ENCODE results near the gene ADAMTSL5. TPM values are rescaled to one million over a fixed set of nuclear protein-coding genes. Genes with fewer than 3 reads are reported as not detected.

The ADAMTSL5 gene
- total and polyA plus RNA-seq, 2 of the 13 experiments (the other 11 are each of a cell fraction or from before 2014, with no cell fraction given) = 0.60 to 2.7 TPM

DNA sequence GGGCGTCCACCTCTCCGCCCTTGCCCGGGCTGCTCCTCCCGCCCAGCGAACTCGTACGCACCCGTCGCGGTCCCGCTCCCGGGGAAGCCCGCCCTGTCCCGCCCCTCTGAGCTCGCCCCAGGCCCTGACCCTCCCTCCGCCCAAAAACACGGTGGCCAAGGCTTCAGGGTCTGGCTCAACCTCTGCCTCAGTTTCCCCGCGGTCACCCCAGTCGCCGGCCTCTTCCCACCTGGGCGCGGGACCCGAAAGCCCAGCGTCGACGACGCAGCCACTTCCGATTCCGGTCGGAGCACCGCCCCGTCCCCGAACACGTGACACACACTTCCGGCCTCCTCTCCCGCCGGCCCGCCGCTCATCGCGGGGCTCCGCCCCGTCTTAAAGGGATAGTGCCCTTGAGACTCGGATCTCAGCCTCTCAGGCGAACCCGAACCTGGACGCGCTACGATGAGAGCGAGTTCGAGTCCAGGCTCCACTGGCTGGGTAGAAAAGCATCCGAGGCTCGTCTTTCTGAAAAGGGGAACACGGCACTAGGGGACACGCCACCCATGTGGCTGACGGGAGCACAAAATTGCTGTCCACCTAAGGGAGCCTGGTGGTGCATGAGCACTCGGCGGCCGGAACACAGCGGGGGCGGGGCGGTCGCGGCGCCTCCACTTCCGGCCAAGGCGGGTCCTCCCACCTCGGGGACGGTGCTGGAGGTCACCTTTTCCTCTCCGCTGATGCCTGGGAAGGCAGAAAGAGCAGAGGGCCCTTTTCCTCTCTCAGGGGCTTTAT is 33.7 kb downstream of the ADAMTSL5 start, which contains the start of gene C19orf25 (continued):
- TF ChIP-seq TMF1 (CRISPR knock-in tag; IDR thresholded peaks at IDR 0.05; ENCODE audit: low read depth) = no peak
- no peak for TF ChIP-seq NFIB (CRISPR knock-in tag; IDR thresholded peaks at IDR 0.05; ENCODE audit: borderline replicate concordance)
- peak; percentile 73; the same call in 1 of the 2 replicates for TF ChIP-seq ZNF274 (CRISPR knock-in tag; IDR thresholded peaks at IDR 0.05)
- TF ChIP-seq CREM (IDR thresholded peaks at IDR 0.05) = no peak
- TF ChIP-seq CREM (CRISPR knock-in tag; IDR thresholded peaks at IDR 0.05) = no peak
- no peak; the same call in 1 of the 2 replicates for TF ChIP-seq ZC3H13 (CRISPR knock-in tag; IDR thresholded peaks at IDR 0.05)
- TF ChIP-seq RFX3 (CRISPR knock-in tag; IDR thresholded peaks at IDR 0.05) = no peak
- no peak for TF ChIP-seq CEBPG (CRISPR knock-in tag; IDR thresholded peaks at IDR 0.05)
- TF ChIP-seq ZNF234 (CRISPR knock-in tag; conservative IDR thresholded peaks at IDR 0.05) = no peak
- TF ChIP-seq ZBTB7A (CRISPR knock-in tag; IDR thresholded peaks at IDR 0.05) = no peak
- TF ChIP-seq, protein P1, sequence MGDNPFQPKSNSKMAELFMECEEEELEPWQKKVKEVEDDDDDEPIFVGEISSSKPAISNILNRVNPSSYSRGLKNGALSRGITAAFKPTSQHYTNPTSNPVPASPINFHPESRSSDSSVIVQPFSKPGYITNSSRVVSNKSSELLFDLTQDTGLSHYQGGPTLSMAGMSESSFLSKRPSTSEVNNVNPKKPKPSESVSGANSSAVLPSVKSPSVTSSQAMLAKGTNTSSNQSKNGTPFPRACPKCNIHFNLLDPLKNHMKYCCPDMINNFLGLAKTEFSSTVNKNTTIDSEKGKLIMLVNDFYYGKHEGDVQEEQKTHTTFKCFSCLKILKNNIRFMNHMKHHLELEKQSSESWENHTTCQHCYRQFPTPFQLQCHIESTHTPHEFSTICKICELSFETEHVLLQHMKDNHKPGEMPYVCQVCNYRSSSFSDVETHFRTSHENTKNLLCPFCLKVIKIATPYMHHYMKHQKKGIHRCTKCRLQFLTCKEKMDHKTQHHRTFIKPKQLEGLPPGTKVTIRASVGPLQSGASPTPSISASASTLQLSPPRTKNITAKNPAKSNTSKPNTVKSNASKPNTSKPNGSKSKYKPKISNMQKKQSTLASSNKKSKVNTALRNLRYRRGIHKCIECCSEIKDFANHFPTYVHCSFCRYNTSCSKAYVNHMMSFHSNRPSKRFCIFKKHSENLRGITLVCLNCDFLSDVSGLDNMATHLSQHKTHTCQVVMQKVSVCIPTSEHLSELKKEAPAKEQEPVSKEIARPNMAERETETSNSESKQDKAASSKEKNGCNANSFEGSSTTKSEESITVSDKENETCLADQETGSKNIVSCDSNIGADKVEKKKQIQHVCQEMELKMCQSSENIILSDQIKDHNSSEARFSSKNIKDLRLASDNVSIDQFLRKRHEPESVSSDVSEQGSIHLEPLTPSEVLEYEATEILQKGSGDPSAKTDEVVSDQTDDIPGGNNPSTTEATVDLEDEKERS (CRISPR knock-in tag; IDR thresholded peaks at IDR 0.05) = peak; percentile 40
- TF ChIP-seq GATAD2A (CRISPR knock-in tag; IDR thresholded peaks at IDR 0.05) = peak; percentile 21; the same call in 1 of the 2 replicates
- TF ChIP-seq, protein P2, sequence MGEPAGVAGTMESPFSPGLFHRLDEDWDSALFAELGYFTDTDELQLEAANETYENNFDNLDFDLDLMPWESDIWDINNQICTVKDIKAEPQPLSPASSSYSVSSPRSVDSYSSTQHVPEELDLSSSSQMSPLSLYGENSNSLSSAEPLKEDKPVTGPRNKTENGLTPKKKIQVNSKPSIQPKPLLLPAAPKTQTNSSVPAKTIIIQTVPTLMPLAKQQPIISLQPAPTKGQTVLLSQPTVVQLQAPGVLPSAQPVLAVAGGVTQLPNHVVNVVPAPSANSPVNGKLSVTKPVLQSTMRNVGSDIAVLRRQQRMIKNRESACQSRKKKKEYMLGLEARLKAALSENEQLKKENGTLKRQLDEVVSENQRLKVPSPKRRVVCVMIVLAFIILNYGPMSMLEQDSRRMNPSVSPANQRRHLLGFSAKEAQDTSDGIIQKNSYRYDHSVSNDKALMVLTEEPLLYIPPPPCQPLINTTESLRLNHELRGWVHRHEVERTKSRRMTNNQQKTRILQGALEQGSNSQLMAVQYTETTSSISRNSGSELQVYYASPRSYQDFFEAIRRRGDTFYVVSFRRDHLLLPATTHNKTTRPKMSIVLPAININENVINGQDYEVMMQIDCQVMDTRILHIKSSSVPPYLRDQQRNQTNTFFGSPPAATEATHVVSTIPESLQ (CRISPR knock-in tag; conservative IDR thresholded peaks at IDR 0.05) = no peak
- TF ChIP-seq, protein P3, sequence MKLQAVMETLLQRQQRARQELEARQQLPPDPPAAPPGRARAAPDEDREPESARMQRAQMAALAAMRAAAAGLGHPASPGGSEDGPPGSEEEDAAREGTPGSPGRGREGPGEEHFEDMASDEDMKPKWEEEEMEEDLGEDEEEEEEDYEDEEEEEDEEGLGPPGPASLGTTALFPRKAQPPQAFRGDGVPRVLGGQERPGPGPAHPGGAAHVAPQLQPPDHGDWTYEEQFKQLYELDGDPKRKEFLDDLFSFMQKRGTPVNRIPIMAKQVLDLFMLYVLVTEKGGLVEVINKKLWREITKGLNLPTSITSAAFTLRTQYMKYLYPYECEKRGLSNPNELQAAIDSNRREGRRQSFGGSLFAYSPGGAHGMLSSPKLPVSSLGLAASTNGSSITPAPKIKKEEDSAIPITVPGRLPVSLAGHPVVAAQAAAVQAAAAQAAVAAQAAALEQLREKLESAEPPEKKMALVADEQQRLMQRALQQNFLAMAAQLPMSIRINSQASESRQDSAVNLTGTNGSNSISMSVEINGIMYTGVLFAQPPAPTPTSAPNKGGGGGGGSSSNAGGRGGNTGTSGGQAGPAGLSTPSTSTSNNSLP (IDR thresholded peaks at IDR 0.05; ENCODE audit: low read depth, low read length) = 0 out of 2 replicates have a peak, but pooled peaks have one; percentile 42
- TF ChIP-seq, protein P4, sequence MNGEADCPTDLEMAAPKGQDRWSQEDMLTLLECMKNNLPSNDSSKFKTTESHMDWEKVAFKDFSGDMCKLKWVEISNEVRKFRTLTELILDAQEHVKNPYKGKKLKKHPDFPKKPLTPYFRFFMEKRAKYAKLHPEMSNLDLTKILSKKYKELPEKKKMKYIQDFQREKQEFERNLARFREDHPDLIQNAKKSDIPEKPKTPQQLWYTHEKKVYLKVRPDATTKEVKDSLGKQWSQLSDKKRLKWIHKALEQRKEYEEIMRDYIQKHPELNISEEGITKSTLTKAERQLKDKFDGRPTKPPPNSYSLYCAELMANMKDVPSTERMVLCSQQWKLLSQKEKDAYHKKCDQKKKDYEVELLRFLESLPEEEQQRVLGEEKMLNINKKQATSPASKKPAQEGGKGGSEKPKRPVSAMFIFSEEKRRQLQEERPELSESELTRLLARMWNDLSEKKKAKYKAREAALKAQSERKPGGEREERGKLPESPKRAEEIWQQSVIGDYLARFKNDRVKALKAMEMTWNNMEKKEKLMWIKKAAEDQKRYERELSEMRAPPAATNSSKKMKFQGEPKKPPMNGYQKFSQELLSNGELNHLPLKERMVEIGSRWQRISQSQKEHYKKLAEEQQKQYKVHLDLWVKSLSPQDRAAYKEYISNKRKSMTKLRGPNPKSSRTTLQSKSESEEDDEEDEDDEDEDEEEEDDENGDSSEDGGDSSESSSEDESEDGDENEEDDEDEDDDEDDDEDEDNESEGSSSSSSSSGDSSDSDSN (CRISPR knock-in tag; IDR thresholded peaks at IDR 0.05) = no peak; the same call in none of the 2 replicates
- TF ChIP-seq CC2D1A (CRISPR knock-in tag; IDR thresholded peaks at IDR 0.05) = no peak
- TF ChIP-seq, protein P5, sequence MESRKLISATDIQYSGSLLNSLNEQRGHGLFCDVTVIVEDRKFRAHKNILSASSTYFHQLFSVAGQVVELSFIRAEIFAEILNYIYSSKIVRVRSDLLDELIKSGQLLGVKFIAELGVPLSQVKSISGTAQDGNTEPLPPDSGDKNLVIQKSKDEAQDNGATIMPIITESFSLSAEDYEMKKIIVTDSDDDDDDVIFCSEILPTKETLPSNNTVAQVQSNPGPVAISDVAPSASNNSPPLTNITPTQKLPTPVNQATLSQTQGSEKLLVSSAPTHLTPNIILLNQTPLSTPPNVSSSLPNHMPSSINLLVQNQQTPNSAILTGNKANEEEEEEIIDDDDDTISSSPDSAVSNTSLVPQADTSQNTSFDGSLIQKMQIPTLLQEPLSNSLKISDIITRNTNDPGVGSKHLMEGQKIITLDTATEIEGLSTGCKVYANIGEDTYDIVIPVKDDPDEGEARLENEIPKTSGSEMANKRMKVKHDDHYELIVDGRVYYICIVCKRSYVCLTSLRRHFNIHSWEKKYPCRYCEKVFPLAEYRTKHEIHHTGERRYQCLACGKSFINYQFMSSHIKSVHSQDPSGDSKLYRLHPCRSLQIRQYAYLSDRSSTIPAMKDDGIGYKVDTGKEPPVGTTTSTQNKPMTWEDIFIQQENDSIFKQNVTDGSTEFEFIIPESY (CRISPR knock-in tag; IDR thresholded peaks at IDR 0.05) = peak; percentile 32; the same call in 1 of the 2 replicates
- TF ChIP-seq ZNF121 (CRISPR knock-in tag; IDR thresholded peaks at IDR 0.05) = peak; percentile 26; the same call in 1 of the 2 replicates

Data from HepG2 (cell line).